CD4-positive, alpha-beta T cell (primary cell): ENCODE measurements around the gene CHD3. TPM values are rescaled to one million over a fixed set of nuclear protein-coding genes. Genes with fewer than 3 reads are reported as not detected.

Experiments
- ATAC-seq: fragments of 200-7000 bp; cut with Tn5 transposase; one replicate; pipeline ENCODE4 v1.10.0; 2022; ENCODE audit warnings: mild to moderate bottlenecking; ENCODE audit not compliant: poor library complexity
- CTCF ChIA-PET: fragments of 350-600 bp; sonication (Branson Sonifier 250); formaldehyde crosslinking; loops from one replicate; lab custom pipeline; 2021; ENCODE audit warnings: antibody characterized with exemption, inconsistent platforms; lab: Charles Lee
- POLR2A ChIA-PET: fragments of 350-600 bp; sonication (Branson Sonifier 250); formaldehyde crosslinking; loops from one replicate; lab custom pipeline; 2021; ENCODE audit warnings: antibody characterized with exemption, inconsistent platforms; lab: Charles Lee
- DNase-seq, 14 experiments: peaks; one replicate each; pipeline ENCODE4 v3.0.0-alpha.2; 2013 to 2020; ENCODE audit warnings: mixed read lengths in 2 of 14
- H3K27ac ChIP-seq, 2 donors: one replicate each; pipeline versions ENCODE4 v1.5.1 to v1.7.0; 2013; ENCODE audit warnings: low read length in 2 of 2, low read depth in 1 of 2, mild to moderate bottlenecking in 1 of 2
- H3K27me3 ChIP-seq, 2 experiments: 1 replicate in 1 of 2; 2 replicates in 1 of 2; pipeline versions ENCODE4 v1.6.1 to v1.7.0; 2013; ENCODE audit warnings: low read length in 2 of 2, control low read depth in 1 of 2, mild to moderate bottlenecking in 1 of 2, moderate library complexity in 1 of 2; ENCODE audit not compliant: insufficient read depth in 2 of 2, control insufficient read depth in 1 of 2
- H3K36me3 ChIP-seq: one replicate; pipeline ENCODE4 v1.6.1; 2013; ENCODE audit warnings: low read length, control low read depth; ENCODE audit not compliant: insufficient read depth
- H3K4me1 ChIP-seq: one replicate; pipeline ENCODE4 v1.6.1; 2013; ENCODE audit warnings: low read length, control low read depth; ENCODE audit not compliant: insufficient read depth
- H3K4me3 ChIP-seq: one replicate; pipeline ENCODE4 v1.5.1; 2013; ENCODE audit warnings: mild to moderate bottlenecking, low read length, moderate library complexity
- H3K9me3 ChIP-seq, 2 experiments: 1 replicate in 1 of 2; 2 replicates in 1 of 2; pipeline versions ENCODE4 v1.6.1 to v1.7.0; 2013; ENCODE audit warnings: low read length in 2 of 2, mild to moderate bottlenecking in 2 of 2, control low read depth in 1 of 2, moderate library complexity in 1 of 2; ENCODE audit not compliant: control insufficient read depth in 1 of 2, insufficient read depth in 1 of 2
- H3K27ac Mint-ChIP-seq: one replicate; pipeline ENCODE4 v1.8.0; 2020; ENCODE audit warnings: mixed read lengths
- H3K27me3 Mint-ChIP-seq: one replicate; pipeline ENCODE4 v1.8.0; 2021; ENCODE audit warnings: mixed read lengths
- H3K36me3 Mint-ChIP-seq: one replicate; pipeline ENCODE4 v1.8.0; 2021; ENCODE audit warnings: low read depth, mixed read lengths
- H3K4me1 Mint-ChIP-seq: one replicate; pipeline ENCODE4 v1.8.0; 2021; ENCODE audit warnings: low read depth, mixed read lengths
- H3K4me3 Mint-ChIP-seq: one replicate; pipeline ENCODE4 v1.8.0; 2020; ENCODE audit warnings: mild to moderate bottlenecking, mixed read lengths
- H3K9me3 Mint-ChIP-seq: one replicate; pipeline ENCODE4 v1.8.0; 2020; ENCODE audit warnings: mixed read lengths
- intact Hi-C, 2 experiments: fragments of 100-400 bp; cut with DNase I in 1 of 2; cut with micrococcal nuclease in 1 of 2; formaldehyde crosslinking; loops; one replicate each; pipeline versions ENCODE4 v1.15.1 to v1.9.0; 2023 to 2025; cut with DNase I, micrococcal nuclease
- total RNA-seq, 174 experiments: library from RNA in 2 of 174; stranded (reverse) in 2 of 174; gene quantifications; one replicate each; pipeline ENCODE4 v1.2.3 and lab custom pipeline; 2021 to 2026
- TF ChIP-seq, protein P1 (sequence below): fragments of 200-600 bp; IDR thresholded peaks from one replicate; pipeline ENCODE4 v1.8.0; 2022; ENCODE audit warnings: antibody characterized with exemption, mild to moderate bottlenecking

CHD3 gene
- total RNA-seq, 2 experiments from 2014 or later = 263 to 297 TPM

DNA sequence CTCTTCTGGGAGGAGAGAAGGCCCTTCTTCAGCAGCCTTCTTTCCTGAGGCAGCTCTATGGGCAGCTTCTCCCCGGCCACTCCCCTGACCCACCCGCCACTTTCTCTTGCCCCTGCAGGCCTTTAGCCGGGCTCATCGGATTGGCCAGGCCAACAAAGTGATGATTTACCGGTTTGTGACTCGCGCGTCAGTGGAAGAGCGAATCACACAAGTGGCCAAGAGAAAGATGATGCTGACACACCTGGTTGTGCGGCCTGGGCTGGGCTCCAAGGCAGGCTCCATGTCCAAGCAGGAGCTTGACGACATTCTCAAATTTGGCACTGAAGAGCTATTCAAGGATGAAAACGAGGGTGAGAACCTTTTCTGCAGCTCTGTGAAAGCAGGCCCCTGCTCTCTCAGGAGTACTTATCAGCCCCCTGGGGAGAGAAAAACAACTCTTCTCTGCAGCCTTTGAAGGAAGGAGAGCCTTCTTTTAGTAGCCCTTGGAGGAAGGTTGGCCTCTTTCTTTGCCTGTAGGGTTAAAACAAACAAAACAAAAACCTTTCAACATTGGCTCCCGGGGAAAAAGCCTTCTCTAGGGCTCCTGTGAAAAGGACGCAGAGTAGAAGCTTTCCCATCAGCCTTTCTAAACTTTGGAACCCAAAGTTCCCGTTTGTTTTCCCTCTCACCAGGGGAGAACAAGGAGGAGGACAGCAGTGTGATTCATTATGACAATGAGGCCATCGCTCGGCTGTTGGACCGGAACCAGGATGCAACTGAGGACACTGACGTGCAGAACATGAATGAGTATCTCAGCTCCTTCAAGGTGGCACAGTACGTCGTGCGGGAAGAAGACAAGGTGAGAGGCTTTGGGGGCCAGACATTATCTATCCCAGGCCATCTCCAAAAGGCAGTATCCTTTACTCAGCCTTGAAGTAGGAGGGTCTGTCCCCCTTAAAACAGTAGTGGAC lies 14.8 kb downstream of the CHD3 start:
- no peaks in the 10 kb centered on the region for H3K9me3 Mint-ChIP-seq
- H3K4me3 ChIP-seq = no peak overlapping the region
- ATAC-seq (no peak), DNase-seq (no peak)
- no peaks in the 10 kb centered on the region for H3K4me1 ChIP-seq
- POLR2A ChIA-PET = interaction anchor here (0.9 kb wide), 1 partner anchor 9 kb away, joined by 3 read pairs; no protein-coding TSS in a partner anchor
- H3K36me3 Mint-ChIP-seq = peaks cover 100% of the 10 kb centered on the region
- no peak overlapping the region for H3K27ac Mint-ChIP-seq
- peaks cover 98% of the 10 kb centered on the region for H3K36me3 ChIP-seq
- no peaks in the 10 kb centered on the region for H3K27me3 Mint-ChIP-seq
- no peak overlapping the region for H3K27ac ChIP-seq
- no peaks in the 10 kb centered on the region for H3K9me3 ChIP-seq
- TF ChIP-seq, protein P1, sequence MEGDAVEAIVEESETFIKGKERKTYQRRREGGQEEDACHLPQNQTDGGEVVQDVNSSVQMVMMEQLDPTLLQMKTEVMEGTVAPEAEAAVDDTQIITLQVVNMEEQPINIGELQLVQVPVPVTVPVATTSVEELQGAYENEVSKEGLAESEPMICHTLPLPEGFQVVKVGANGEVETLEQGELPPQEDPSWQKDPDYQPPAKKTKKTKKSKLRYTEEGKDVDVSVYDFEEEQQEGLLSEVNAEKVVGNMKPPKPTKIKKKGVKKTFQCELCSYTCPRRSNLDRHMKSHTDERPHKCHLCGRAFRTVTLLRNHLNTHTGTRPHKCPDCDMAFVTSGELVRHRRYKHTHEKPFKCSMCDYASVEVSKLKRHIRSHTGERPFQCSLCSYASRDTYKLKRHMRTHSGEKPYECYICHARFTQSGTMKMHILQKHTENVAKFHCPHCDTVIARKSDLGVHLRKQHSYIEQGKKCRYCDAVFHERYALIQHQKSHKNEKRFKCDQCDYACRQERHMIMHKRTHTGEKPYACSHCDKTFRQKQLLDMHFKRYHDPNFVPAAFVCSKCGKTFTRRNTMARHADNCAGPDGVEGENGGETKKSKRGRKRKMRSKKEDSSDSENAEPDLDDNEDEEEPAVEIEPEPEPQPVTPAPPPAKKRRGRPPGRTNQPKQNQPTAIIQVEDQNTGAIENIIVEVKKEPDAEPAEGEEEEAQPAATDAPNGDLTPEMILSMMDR = no peak
- H3K4me3 Mint-ChIP-seq = no peak overlapping the region
- intact Hi-C loops = no loop called here
- CTCF ChIA-PET = interaction anchor here (0.5 kb wide), 1 partner anchor 343 kb away, joined by 3 read pairs; no protein-coding TSS in a partner anchor
- H3K27me3 ChIP-seq = no peaks in the 10 kb centered on the region
- no peaks in the 10 kb centered on the region for H3K4me1 Mint-ChIP-seq

DNA sequence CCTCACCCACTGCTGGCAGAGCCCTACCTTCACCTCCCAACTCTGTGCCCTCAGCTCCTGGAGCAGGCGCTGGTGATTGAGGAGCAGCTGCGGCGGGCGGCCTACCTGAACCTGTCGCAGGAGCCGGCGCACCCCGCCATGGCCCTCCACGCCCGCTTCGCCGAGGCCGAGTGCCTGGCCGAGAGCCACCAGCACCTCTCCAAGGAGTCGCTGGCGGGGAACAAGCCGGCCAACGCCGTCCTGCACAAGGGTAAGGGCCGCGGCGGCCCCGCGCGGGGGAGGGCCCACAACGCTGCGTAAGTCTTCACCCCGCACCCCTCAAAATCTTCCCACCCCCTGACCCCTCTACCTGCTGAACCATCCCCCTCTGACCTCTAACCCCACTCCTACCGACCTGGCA lies 20.5 kb downstream of the CHD3 start:
- H3K4me1 Mint-ChIP-seq = peaks cover 8% of the 10 kb centered on the region
- no peak overlapping the region for H3K4me3 ChIP-seq
- H3K4me1 ChIP-seq = peaks cover 7% of the 10 kb centered on the region
- H3K27me3 Mint-ChIP-seq = no peaks in the 10 kb centered on the region
- no peak overlapping the region for H3K27ac Mint-ChIP-seq
- intact Hi-C loops = no loop called here
- H3K36me3 Mint-ChIP-seq = peaks cover 78% of the 10 kb centered on the region
- DNase-seq = no peak
- ChIA-PET CTCF (no interaction called here), POLR2A (no interaction called here)
- peaks cover 84% of the 10 kb centered on the region for H3K36me3 ChIP-seq
- TF ChIP-seq, protein P1 = no peak
- H3K27me3 ChIP-seq = no peaks in the 10 kb centered on the region
- H3K27ac ChIP-seq = no peak overlapping the region
- H3K4me3 Mint-ChIP-seq = no peak overlapping the region
- no peaks in the 10 kb centered on the region for H3K9me3 Mint-ChIP-seq
- ATAC-seq = no peak
- no peaks in the 10 kb centered on the region for H3K9me3 ChIP-seq

DNA sequence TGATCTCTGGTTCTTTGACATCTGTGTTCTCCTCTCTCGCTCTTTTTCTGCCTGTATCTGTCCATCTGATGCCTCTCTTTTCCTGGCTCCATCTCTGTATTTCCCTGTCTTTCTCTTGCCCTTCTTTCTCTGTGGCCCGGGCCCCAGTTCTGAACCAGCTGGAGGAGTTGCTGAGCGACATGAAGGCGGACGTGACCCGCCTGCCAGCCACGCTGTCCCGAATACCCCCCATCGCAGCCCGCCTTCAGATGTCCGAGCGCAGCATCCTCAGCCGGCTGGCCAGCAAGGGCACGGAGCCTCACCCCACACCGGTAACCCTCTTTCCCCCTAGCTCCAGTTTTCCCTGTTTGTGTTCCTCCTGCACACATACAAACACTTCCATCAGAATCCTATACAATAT lies 21.7 kb downstream of the CHD3 start:
- Mint-ChIP-seq H3K27me3 (no peaks in the 10 kb centered on the region), H3K4me3 (no peak overlapping the region), H3K36me3 (peaks cover 66% of the 10 kb centered on the region), H3K9me3 (no peaks in the 10 kb centered on the region), H3K27ac (peak overlapping the region; percentile 39), H3K4me1 (peaks cover 15% of the 10 kb centered on the region)
- POLR2A ChIA-PET = interaction anchor here (1.2 kb wide), 1 partner anchor 80 kb away, joined by 3 read pairs; no protein-coding TSS in a partner anchor
- Histone ChIP-seq H3K36me3 (peaks cover 72% of the 10 kb centered on the region), H3K27me3 (no peaks in the 10 kb centered on the region), H3K27ac (no peak overlapping the region), H3K9me3 (no peaks in the 10 kb centered on the region), H3K4me1 (peaks cover 17% of the 10 kb centered on the region), H3K4me3 (no peak overlapping the region)
- DNase-seq (no peak), ATAC-seq (no peak)
- CTCF ChIA-PET = interaction anchor here (1.0 to 3.6 kb wide), 3 partner anchors 75 to 167 kb away, joined by 3 to 49 read pairs (median 4); no protein-coding TSS in a partner anchor
- TF ChIP-seq, protein P1 = no peak
- intact Hi-C loops = loop anchor here (5.0 to 10.0 kb wide), 6 partner anchors 45 to 392 kb away; no protein-coding TSS in a partner anchor
